Ascending aorta (tissue), 2 donors: ENCODE data around the gene ALX4. TPM values are rescaled to one million over a fixed set of nuclear protein-coding genes. Genes with fewer than 3 reads are reported as not detected.

ENCODE experiments used
- DNase-seq, 2 donors: peaks; one replicate each; pipeline ENCODE4 v3.0.0-alpha.2; 2019; ENCODE audit warnings: low spot score in 2 of 2
- H3K27ac ChIP-seq, 2 donors: fragments of 200-600 bp; sonication (generic); one replicate each; pipeline ENCODE4 v1.5.1; 2016 to 2017; ENCODE audit warnings: mild to moderate bottlenecking in 1 of 2
- H3K27me3 ChIP-seq: fragments of 200-600 bp; sonication (generic); one replicate; pipeline ENCODE4 v1.5.1; 2017
- H3K36me3 ChIP-seq, 2 donors: fragments of 200-600 bp; sonication (generic); one replicate each; pipeline ENCODE4 v1.5.1; 2016
- H3K4me1 ChIP-seq, 2 donors: fragments of 200-600 bp; sonication (generic); one replicate each; pipeline ENCODE4 v1.5.1; 2016 to 2017; ENCODE audit warnings: mild to moderate bottlenecking in 1 of 2
- H3K4me3 ChIP-seq, 2 donors: fragments of 200-600 bp; sonication (generic); one replicate each; pipeline ENCODE4 v1.5.1; 2016 to 2017; ENCODE audit warnings: mild to moderate bottlenecking in 1 of 2
- H3K9me3 ChIP-seq, 2 donors: fragments of 200-600 bp; sonication (generic); one replicate each; pipeline ENCODE4 v1.5.1; 2016
- intact Hi-C: fragments of 100-400 bp; cut with DNase I; formaldehyde crosslinking; loops from one replicate; pipeline ENCODE4 v1.15.1; 2023
- total RNA-seq: library from RNA; depleted of rRNA; stranded (reverse); fragments of >200 nt; gene quantifications from one replicate; pipeline ENCODE4 v1.1.0, GENCODE V29; 2016
- TF ChIP-seq, protein P1 (sequence below), 3 experiments: fragments of 200-600 bp in 2 of 3; fragments of 450-650 bp in 1 of 3; sonication (generic) in 2 of 3; IDR thresholded peaks; one replicate each; pipeline ENCODE4 v1.5.1; 2016 to 2019; ENCODE audit warnings: antibody characterized with exemption in 3 of 3, mild to moderate bottlenecking in 1 of 3, moderate library complexity in 1 of 3

Gene ALX4
- total RNA-seq, 1 donor from 2014 or later, result not detected

DNA sequence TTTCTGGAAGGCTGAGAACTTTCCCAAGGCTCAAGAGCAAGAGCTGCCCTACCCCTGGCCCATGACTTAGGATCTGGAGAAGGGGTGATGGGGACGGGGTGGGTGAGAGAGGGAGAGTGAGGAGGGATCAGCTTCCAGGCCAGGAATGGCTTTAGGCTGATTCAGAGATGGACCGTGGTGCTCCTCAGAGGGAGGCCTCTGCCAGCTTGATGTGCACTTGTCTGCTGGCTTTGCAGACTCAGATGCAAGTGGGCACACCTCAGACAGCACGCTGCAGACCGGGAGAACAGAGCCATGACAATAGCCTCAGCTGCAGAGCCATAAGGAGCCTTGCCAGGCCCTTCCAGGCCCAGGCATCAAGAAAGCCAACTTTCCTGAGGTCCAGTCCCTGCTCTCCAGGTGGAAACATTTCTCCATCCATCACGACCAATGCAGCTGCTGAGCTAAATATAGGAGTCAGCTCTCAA lies 41.3 kb downstream of the ALX4 start:
- intact Hi-C loops, result no loop called here
- DNase-seq, result no peak
- Histone ChIP-seq H3K27ac (no peak overlapping the region), H3K4me1 (no peaks in the 10 kb centered on the region), H3K27me3 (no peaks in the 10 kb centered on the region), H3K9me3 (no peaks in the 10 kb centered on the region), H3K4me3 (no peak overlapping the region), H3K36me3 (no peaks in the 10 kb centered on the region)
- TF ChIP-seq, protein P1, sequence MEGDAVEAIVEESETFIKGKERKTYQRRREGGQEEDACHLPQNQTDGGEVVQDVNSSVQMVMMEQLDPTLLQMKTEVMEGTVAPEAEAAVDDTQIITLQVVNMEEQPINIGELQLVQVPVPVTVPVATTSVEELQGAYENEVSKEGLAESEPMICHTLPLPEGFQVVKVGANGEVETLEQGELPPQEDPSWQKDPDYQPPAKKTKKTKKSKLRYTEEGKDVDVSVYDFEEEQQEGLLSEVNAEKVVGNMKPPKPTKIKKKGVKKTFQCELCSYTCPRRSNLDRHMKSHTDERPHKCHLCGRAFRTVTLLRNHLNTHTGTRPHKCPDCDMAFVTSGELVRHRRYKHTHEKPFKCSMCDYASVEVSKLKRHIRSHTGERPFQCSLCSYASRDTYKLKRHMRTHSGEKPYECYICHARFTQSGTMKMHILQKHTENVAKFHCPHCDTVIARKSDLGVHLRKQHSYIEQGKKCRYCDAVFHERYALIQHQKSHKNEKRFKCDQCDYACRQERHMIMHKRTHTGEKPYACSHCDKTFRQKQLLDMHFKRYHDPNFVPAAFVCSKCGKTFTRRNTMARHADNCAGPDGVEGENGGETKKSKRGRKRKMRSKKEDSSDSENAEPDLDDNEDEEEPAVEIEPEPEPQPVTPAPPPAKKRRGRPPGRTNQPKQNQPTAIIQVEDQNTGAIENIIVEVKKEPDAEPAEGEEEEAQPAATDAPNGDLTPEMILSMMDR (IDR thresholded peaks at IDR 0.05), result no peak

DNA sequence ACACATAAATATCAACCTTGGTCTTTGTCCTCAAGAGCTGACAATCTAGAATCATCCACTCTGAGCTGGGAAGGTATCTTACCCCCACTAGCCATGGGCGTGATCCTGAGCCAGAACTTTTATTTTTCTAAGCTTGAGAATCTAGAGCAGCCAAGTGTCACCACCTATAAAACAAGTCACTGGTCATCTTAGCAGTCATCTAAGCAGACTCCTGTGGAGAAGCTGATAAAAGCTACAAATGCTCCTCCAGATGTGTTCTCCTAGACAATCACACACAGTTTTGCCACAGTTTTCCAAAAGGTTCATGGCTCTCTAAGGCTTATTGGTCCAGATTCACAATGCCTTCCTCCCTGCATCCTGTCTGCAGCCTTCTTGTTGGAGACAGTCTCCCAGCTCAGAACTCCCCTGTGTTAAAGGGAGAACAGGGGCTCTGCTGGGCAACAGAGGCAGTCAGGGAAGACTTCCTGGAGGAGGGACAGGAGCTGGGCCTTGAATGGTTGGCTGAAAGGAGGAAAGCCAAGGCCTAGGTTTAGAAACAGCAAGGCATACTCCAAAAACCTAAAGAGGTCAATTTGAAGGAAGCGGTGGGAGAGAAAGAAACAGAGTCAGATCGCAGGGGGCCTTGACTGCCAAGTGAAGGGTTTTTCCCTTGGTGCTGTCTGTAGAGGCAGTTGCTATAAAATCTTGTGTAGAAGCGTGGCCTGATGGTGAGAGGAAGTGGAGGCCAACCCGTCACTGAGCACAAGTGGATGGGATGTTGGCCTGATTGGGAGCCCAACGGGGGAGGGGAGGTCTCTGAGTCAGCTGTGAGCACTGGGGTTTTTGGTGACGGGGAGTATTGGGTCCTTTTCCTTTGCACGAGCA lies 42.0 kb downstream of the ALX4 start:
- Histone ChIP-seq H3K9me3 (no peaks in the 10 kb centered on the region), H3K4me1 (no peaks in the 10 kb centered on the region), H3K36me3 (no peaks in the 10 kb centered on the region), H3K4me3 (no peak overlapping the region), H3K27ac (no peak overlapping the region), H3K27me3 (no peaks in the 10 kb centered on the region)
- DNase-seq, result no peak
- intact Hi-C loops, result no loop called here
- TF ChIP-seq, protein P1 (IDR thresholded peaks at IDR 0.05), result no peak

DNA sequence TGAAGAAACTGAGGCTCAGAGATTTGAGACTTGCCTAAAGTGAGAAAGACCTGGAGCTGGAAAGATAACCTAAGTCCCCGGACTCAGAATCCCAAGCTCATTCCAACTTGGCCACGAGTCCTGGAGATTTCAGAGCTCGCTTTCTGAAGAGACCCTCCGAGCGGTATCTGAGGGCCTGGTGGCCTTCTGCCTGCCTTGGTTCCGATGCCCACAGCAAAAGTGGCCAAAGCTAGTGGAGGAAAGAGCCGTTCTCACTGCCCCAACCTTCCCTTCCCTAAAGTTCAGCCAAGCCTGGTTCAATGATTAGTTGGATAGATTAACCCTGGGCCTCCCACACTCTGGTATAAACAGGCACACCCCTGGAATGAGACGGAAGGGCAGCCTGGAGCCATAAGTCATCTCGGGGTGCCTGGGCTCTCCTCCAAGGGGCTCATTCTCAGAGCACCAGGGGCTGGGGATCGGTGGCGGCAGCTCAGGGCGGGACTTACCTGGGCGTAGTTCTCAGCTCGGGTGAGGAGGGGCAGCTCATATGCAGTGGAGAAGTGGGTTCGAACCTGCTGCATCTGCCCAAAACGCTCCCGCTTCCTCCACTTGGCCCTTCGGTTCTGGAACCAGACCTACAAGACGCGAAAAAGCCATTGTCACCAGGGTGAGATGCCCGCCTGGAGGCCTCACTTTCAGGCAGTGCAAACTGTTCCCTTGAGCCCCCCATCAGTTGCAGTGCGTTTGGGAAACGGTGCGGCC lies 42.8 kb downstream of the ALX4 start:
- H3K4me1 ChIP-seq, result no peaks in the 10 kb centered on the region
- DNase-seq, result no peak
- intact Hi-C loops, result no loop called here
- H3K9me3 ChIP-seq, result no peaks in the 10 kb centered on the region
- TF ChIP-seq, protein P1 (IDR thresholded peaks at IDR 0.05), result no peak
- no peak overlapping the region for H3K27ac ChIP-seq
- H3K4me3 ChIP-seq, result no peak overlapping the region
- H3K36me3 ChIP-seq, result no peaks in the 10 kb centered on the region
- no peaks in the 10 kb centered on the region for H3K27me3 ChIP-seq

DNA sequence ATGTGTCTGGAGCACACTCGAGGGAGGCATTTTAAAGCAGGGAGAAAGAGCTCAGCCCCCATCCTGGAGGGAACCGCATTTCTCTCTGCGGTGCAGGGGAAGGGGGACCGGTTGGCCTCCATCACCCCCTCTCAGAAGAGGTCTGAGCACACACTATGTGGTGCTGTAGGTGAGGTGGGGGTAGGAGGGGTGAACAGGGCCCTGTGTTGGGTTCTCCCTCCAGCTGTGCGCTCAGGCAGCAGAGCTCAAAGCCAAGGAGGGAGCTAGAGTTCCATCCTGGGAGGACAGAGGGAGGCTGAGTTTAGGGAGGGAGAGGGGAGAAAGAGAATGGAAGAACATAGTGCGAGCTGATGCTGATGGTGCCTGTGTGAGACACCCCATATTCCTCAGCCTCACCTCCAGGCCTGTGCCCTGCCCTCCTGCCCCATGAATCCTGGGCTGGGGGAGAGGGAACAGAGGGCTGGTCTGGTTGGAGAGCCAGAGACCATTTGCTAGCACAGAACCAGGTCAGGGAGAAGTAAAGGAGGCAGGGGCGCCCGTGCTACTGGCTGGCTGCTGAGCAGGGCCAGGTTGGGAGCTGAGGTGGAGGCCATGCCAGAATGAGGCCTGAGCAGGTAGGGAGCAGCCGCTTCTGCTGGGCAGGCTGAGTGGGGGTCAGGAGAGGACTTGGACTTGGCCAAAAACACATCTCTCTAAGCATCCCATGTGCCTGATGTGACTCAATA lies 43.7 kb downstream of the ALX4 start:
- H3K27ac ChIP-seq, result no peak overlapping the region
- H3K4me1 ChIP-seq, result no peaks in the 10 kb centered on the region
- no peaks in the 10 kb centered on the region for H3K27me3 ChIP-seq
- intact Hi-C loops, result no loop called here
- TF ChIP-seq, protein P1 (IDR thresholded peaks at IDR 0.05), result no peak
- H3K36me3 ChIP-seq, result no peaks in the 10 kb centered on the region
- DNase-seq, result no peak
- no peaks in the 10 kb centered on the region for H3K9me3 ChIP-seq
- H3K4me3 ChIP-seq, result no peak overlapping the region

DNA sequence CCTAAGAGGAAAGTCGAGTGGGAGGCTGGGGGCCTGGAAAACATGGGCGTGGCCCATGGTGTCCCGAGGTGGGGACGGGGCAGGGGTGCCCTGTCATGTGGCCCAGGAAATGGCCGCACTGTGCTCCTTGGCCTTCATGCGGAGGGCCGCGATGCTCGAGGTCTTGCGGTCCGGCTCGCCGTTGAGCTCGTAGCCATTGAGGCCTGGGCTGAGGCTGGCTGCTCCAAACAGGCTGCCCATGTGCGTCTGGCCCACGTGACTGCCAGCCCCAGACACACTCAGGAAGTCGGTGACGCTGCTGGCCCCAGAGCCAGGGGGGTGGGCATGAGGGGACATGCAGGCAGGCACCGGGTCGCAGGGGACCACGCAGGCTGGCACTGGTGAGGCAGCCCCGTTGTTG lies 45.2 kb downstream of the ALX4 start:
- TF ChIP-seq, protein P1 (IDR thresholded peaks at IDR 0.05), result no peak
- no peak overlapping the region for H3K4me3 ChIP-seq
- no peaks in the 10 kb centered on the region for H3K4me1 ChIP-seq
- H3K27me3 ChIP-seq, result no peaks in the 10 kb centered on the region
- no peak overlapping the region for H3K27ac ChIP-seq
- H3K36me3 ChIP-seq, result no peaks in the 10 kb centered on the region
- no peak for DNase-seq
- intact Hi-C loops, result no loop called here
- no peaks in the 10 kb centered on the region for H3K9me3 ChIP-seq
